Osteocyte (in vitro differentiated cells): Measurements from ENCODE around the gene PLAAT3. TPM values are rescaled to one million over a fixed set of nuclear protein-coding genes. Genes with fewer than 3 reads are reported as not detected.
"Not testable (repeated sequence)": the region's sequence is repeated elsewhere in the genome, so short reads cannot be mapped to it uniquely, and the experiment has no call there.

Experiments used
- DNase-seq: peaks from one replicate; pipeline ENCODE4 v3.0.0; 2021; ENCODE audit warnings: mixed read lengths; ENCODE audit not compliant: unreplicated experiment; ENCODE audit errors: extremely low spot score
- H3K27ac Mint-ChIP-seq: one replicate; pipeline ENCODE4 v1.8.0; 2021; ENCODE audit warnings: mild to moderate bottlenecking, mixed read lengths; ENCODE audit not compliant: unreplicated experiment
- H3K27me3 Mint-ChIP-seq: one replicate; pipeline ENCODE4 v1.8.0; 2021; ENCODE audit warnings: mixed read lengths; ENCODE audit not compliant: unreplicated experiment
- H3K36me3 Mint-ChIP-seq: one replicate; pipeline ENCODE4 v1.8.0; 2021; ENCODE audit warnings: mixed read lengths; ENCODE audit not compliant: unreplicated experiment
- H3K4me1 Mint-ChIP-seq: one replicate; pipeline ENCODE4 v1.8.0; 2021; ENCODE audit warnings: mixed read lengths; ENCODE audit not compliant: unreplicated experiment
- H3K4me3 Mint-ChIP-seq: one replicate; pipeline ENCODE4 v1.8.0; 2021; ENCODE audit warnings: mild to moderate bottlenecking, moderate library complexity, mixed read lengths; ENCODE audit not compliant: unreplicated experiment
- H3K9me3 Mint-ChIP-seq: one replicate; pipeline ENCODE4 v1.8.0; 2021; ENCODE audit warnings: mixed read lengths; ENCODE audit not compliant: unreplicated experiment
- CTCF ChIP-seq: fragments of 200-600 bp; sonication (generic); IDR thresholded peaks from 2 replicates; pipeline ENCODE4 v1.5.0; 2021; ENCODE audit warnings: antibody characterized with exemption, mild to moderate bottlenecking, moderate library complexity
- total RNA-seq: library from RNA; stranded (reverse); gene quantifications from 2 replicates; pipeline ENCODE4 v1.2.1, GENCODE V29; 2021

PLAAT3 gene
- total RNA-seq, 1 donor from 2014 or later = 20.0 TPM

GRCh38 chr11:63641727-63642126, 27.5 kb upstream of the PLAAT3 start:
- H3K36me3 Mint-ChIP-seq = peaks cover 43% of the 10 kb centered on the region
- H3K4me3 Mint-ChIP-seq = no peak overlapping the region
- TF ChIP-seq CTCF = peak; percentile 16
- H3K27me3 Mint-ChIP-seq = no peaks in the 10 kb centered on the region
- H3K9me3 Mint-ChIP-seq = no peaks in the 10 kb centered on the region
- H3K4me1 Mint-ChIP-seq = peaks cover 5% of the 10 kb centered on the region
- H3K27ac Mint-ChIP-seq = peak overlapping the region; percentile 6
- DNase-seq = no peak

GRCh38 chr11:63639199-63639832, 25.1 kb upstream of the PLAAT3 start:
- Mint-ChIP-seq H3K36me3 (peaks cover 44% of the 10 kb centered on the region), H3K4me3 (no peak overlapping the region), H3K9me3 (no peaks in the 10 kb centered on the region), H3K27ac (peak overlapping the region; percentile 54), H3K4me1 (peaks cover 5% of the 10 kb centered on the region), H3K27me3 (no peaks in the 10 kb centered on the region)
- DNase-seq = no peak
- peak; percentile 54 for TF ChIP-seq CTCF

- H3K4me1 Mint-ChIP-seq, H3K4me3 Mint-ChIP-seq, H3K27me3 Mint-ChIP-seq: not testable (repeated sequence)
These were observed 24.2 kb upstream of the PLAAT3 start for GRCh38 chr11:63638436-63638835.

GRCh38 chr11:63635762-63636465, 21.7 kb upstream of the PLAAT3 start:
- Mint-ChIP-seq H3K4me1 (peaks cover 5% of the 10 kb centered on the region), H3K27me3 (no peaks in the 10 kb centered on the region), H3K4me3 (no peak overlapping the region), H3K9me3 (no peaks in the 10 kb centered on the region), H3K27ac (no peak overlapping the region), H3K36me3 (peaks cover 35% of the 10 kb centered on the region)
- peak; percentile 87 for TF ChIP-seq CTCF
- no peak for DNase-seq

More at GRCh38 chr11:63638436-63638835, 24.2 kb upstream of the PLAAT3 start:
- H3K9me3 Mint-ChIP-seq, DNase-seq, H3K27ac Mint-ChIP-seq: not testable (repeated sequence)
- H3K36me3 Mint-ChIP-seq = peaks cover 38% of the 10 kb centered on the region

GRCh38 chr11:63629426-63629825, 15.2 kb upstream of the PLAAT3 start:
- no peak overlapping the region for H3K4me3 Mint-ChIP-seq
- no peak for DNase-seq
- H3K36me3 Mint-ChIP-seq = peaks cover 44% of the 10 kb centered on the region
- no peak overlapping the region for H3K27ac Mint-ChIP-seq
- H3K27me3 Mint-ChIP-seq = no peaks in the 10 kb centered on the region
- no peaks in the 10 kb centered on the region for H3K4me1 Mint-ChIP-seq
- TF ChIP-seq CTCF = no peak
- H3K9me3 Mint-ChIP-seq = no peaks in the 10 kb centered on the region
